Ovary (tissue), 9 donors: ENCODE results near the gene EWSR1. TPM values are rescaled to one million over a fixed set of nuclear protein-coding genes. Genes with fewer than 3 reads are reported as not detected.

Experiments used
- DNase-seq, 5 donors: peaks; one replicate each; pipeline ENCODE4 v3.0.0-alpha.2; 2019 to 2020
- H3K27ac ChIP-seq, 2 donors: fragments of 200-600 bp; one replicate each; pipeline versions ENCODE4 v1.5.1 to v1.8.0; 2019 to 2022
- H3K27me3 ChIP-seq: fragments of 200-600 bp; one replicate; pipeline ENCODE4 v1.8.0; 2022
- H3K36me3 ChIP-seq: fragments of 200-600 bp; sonication (generic); one replicate; pipeline ENCODE4 v1.5.1; 2019
- H3K4me1 ChIP-seq: one replicate; pipeline ENCODE4 v1.8.1; 2013; ENCODE audit warnings: mild to moderate bottlenecking, moderate library complexity; ENCODE audit not compliant: insufficient read depth
- H3K4me3 ChIP-seq: fragments of 200-600 bp; sonication (generic); one replicate; pipeline ENCODE4 v1.5.1; 2017
- H3K9me3 ChIP-seq, 2 donors: fragments of 200-600 bp in 1 of 2; sonication (generic) in 1 of 2; one replicate each; pipeline versions ENCODE4 v1.5.1 to v1.8.1; 2013 to 2019; ENCODE audit warnings: mild to moderate bottlenecking in 1 of 2, moderate library complexity in 1 of 2
- CTCF ChIP-seq, 3 donors: fragments of 450-650 bp in 2 of 3; fragments of 200-600 bp in 1 of 3; IDR thresholded peaks; one replicate each; pipeline versions ENCODE4 v1.5.1 to v1.8.0; 2016 to 2022; ENCODE audit warnings: antibody characterized with exemption in 3 of 3, mild to moderate bottlenecking in 1 of 3
- EP300 ChIP-seq: sonication (generic); formaldehyde crosslinking; IDR thresholded peaks from one replicate; pipeline ENCODE4 v1.6.1; 2017; ENCODE audit warnings: antibody characterized with exemption
- POLR2A ChIP-seq: fragments of 450-650 bp; IDR thresholded peaks from one replicate; pipeline ENCODE4 v1.6.1; 2017; ENCODE audit warnings: antibody characterized with exemption, mild to moderate bottlenecking, moderate library complexity
- WGBS, 3 donors: extraction: QIAGEN DNeasy Blood & Tissue Kit in 1 of 3; methylation state at CpG; one replicate each; pipeline versions ENCODE4 v1.1.5 to v1.1.7; 2013 to 2017; 5-methylcytosine and 5-hydroxymethylcytosine counted together
- intact Hi-C, 4 donors: fragments of 100-400 bp; cut with DNase I; formaldehyde crosslinking; loops; one replicate each; pipeline versions ENCODE4 v1.11.0 to v1.15.1; 2022 to 2023
- polyA plus RNA-seq, 2 donors: library from polyadenylated mRNA; stranded (reverse); fragments of 200-250 nt in 1 of 2; fragments of 350-450 nt in 1 of 2; fragmentation: Illumina TruSeq in 1 of 2; extraction: RNeasy Lipid Tissue Mini Kit (QIAGEN cat#74804) in 1 of 2; gene quantifications; one replicate each; pipeline ENCODE4 v1.2.3, GENCODE V29; 2013 to 2014
- total RNA-seq, 7 donors: library from RNA; depleted of rRNA in 2 of 7; stranded (reverse); fragments of >200 nt in 2 of 7; fragmentation: NEBNext Ultra II Directional in 3 of 7; extraction: Animal tissue kit (Norgen Biotek cat#: 25700) in 3 of 7; gene quantifications; one replicate each; pipeline versions ENCODE4 v1.1.0 to v1.2.4, GENCODE V29; 2016 to 2023
- donor health status: DM: no; HTN: no; CAD: no; lungs with moderate emphysema.
- donor health status: DM: no; HTN: no; CAD: no.
- donor health status: Bipolar disorder and iron deficiency.
- donor health status: DM: yes; HTN: yes; CAD: no.
- donor health status: DM: no; HTN: no; CAD: no.
- donor health status: DM: yes; HTN: yes; CAD: no.

The EWSR1 gene
- total and polyA plus RNA-seq, 9 donors: 127 to 191 (median 170) TPM

GRCh38 chr22:29327089-29327764, 59.2 kb downstream of the EWSR1 start:
- no peaks in the 10 kb centered on the region for H3K27me3 ChIP-seq
- DNase-seq: no peak
- intact Hi-C loops: no loop called here
- TF ChIP-seq CTCF (IDR thresholded peaks at IDR 0.05) (no peak), POLR2A (no peak), EP300 (no peak)
- H3K27ac ChIP-seq: no peak overlapping the region
- 58 to 72% (median 69%) methylated on average over 15 of the region's 15 CpGs for WGBS, 3 donors
- no peaks in the 10 kb centered on the region for H3K9me3 ChIP-seq
- H3K4me1 ChIP-seq: no peaks in the 10 kb centered on the region
- no peak overlapping the region for H3K4me3 ChIP-seq
- no peaks in the 10 kb centered on the region for H3K36me3 ChIP-seq

- no peaks in the 10 kb centered on the region for H3K36me3 ChIP-seq
- no peaks in the 10 kb centered on the region for H3K9me3 ChIP-seq
- H3K4me3 ChIP-seq: no peak overlapping the region
- no peak for DNase-seq
- H3K27ac ChIP-seq: no peak overlapping the region
- intact Hi-C loops: no loop called here
- 80 to 97% (median 88%) methylated on average over 4 to 5 of the region's 5 CpGs for WGBS, 3 donors
- TF ChIP-seq POLR2A: no peak
- no peak for TF ChIP-seq EP300
- no peak for TF ChIP-seq CTCF (IDR thresholded peaks at IDR 0.05)
- H3K27me3 ChIP-seq: no peaks in the 10 kb centered on the region
- H3K4me1 ChIP-seq: no peaks in the 10 kb centered on the region
Observed at GRCh38 chr22:29328055-29328454, 60.0 kb downstream of the EWSR1 start.

GRCh38 chr22:29328566-29329500, 60.8 kb downstream of the EWSR1 start:
- no peaks in the 10 kb centered on the region for H3K27me3 ChIP-seq
- H3K4me3 ChIP-seq: no peak overlapping the region
- no peak for DNase-seq
- no peak for TF ChIP-seq POLR2A
- no peaks in the 10 kb centered on the region for H3K4me1 ChIP-seq
- intact Hi-C loops: no loop called here
- H3K9me3 ChIP-seq: no peaks in the 10 kb centered on the region
- H3K27ac ChIP-seq: no peak overlapping the region
- no peaks in the 10 kb centered on the region for H3K36me3 ChIP-seq
- 87 to 88% (median 88%) methylated on average over 34 of the region's 34 CpGs for WGBS, 3 donors

- intact Hi-C loops: no loop called here
- no peaks in the 10 kb centered on the region for H3K4me1 ChIP-seq
- H3K36me3 ChIP-seq: no peaks in the 10 kb centered on the region
- TF ChIP-seq EP300: no peak
- TF ChIP-seq POLR2A: no peak
- TF ChIP-seq CTCF (IDR thresholded peaks at IDR 0.05): no peak
- no peak overlapping the region for H3K4me3 ChIP-seq
- DNase-seq: no peak
- H3K27ac ChIP-seq: no peak overlapping the region
- no peaks in the 10 kb centered on the region for H3K27me3 ChIP-seq
- 87 to 91% (median 89%) methylated on average over 11 of the region's 11 CpGs for WGBS, 3 donors
- no peaks in the 10 kb centered on the region for H3K9me3 ChIP-seq
Observed at GRCh38 chr22:29329581-29329980, 61.5 kb downstream of the EWSR1 start.
